ENCODE measurements around the gene PRPF8. TPM values are rescaled to one million over a fixed set of nuclear protein-coding genes. Genes with fewer than 3 reads are reported as not detected.

Gene PRPF8
- total and polyA plus RNA-seq, 2 of the 8 experiments (the other 6 are each of a cell fraction or from before 2014, with no cell fraction given): 329 to 337 TPM

GRCh38 chr17:1621273-1621954, 63.3 kb downstream of the PRPF8 start:
- no peak for TF ChIP-seq RFX5 (IDR thresholded peaks at IDR 0.05; ENCODE audit: borderline replicate concordance, low read depth, low read length)
- no peak for TF ChIP-seq CTCF (IDR thresholded peaks at IDR 0.05; ENCODE audit: control extremely low read depth in 1 of 3, insufficient read depth in 1 of 3, low read depth in 1 of 3, low read length in 3 of 3)
- TF ChIP-seq FOSL1 (IDR thresholded peaks at IDR 0.05; ENCODE audit: insufficient read depth, low read depth, low read length): no peak
- TF ChIP-seq TCF12 (IDR thresholded peaks at IDR 0.05; ENCODE audit: low read depth, low read length): no peak
- TF ChIP-seq BCL11A (IDR thresholded peaks at IDR 0.05; ENCODE audit: low read depth in 2 of 2, low read length in 2 of 2): no peak
- Histone ChIP-seq H3K56ac (replicated peaks; ENCODE audit: insufficient read length, low read depth, low read length) (no peak overlapping the region), H2AFZ (ENCODE audit: low read length) (no peak overlapping the region), H2BK20ac (ENCODE audit: low read length) (no peak overlapping the region), H4K91ac (replicated peaks; ENCODE audit: insufficient read length, low read length) (no peak overlapping the region), H3K14ac (ENCODE audit: insufficient read length) (no peak overlapping the region), H3K36me3 (ENCODE audit: control insufficient read depth in 2 of 4, insufficient read depth in 4 of 4, low read length in 3 of 4) (no peaks in the 10 kb centered on the region), H3K9me3 (ENCODE audit: insufficient read depth in 2 of 2, low read depth in 1 of 2, low read length in 1 of 2) (no peaks in the 10 kb centered on the region), H3K4ac (replicated peaks; ENCODE audit: insufficient read length, low read depth, low read length) (no peak overlapping the region), H2BK5ac (ENCODE audit: low read depth, low read length) (no peak overlapping the region), H3K27me3 (replicated peaks in 1 of 4; ENCODE audit: control insufficient read depth in 3 of 4, extremely low read depth in 1 of 4, insufficient read depth in 3 of 4, low read length in 3 of 4) (no peaks in the 10 kb centered on the region), H4K5ac (ENCODE audit: insufficient read length, low read depth, low read length) (no peak overlapping the region), H3K9ac (replicated peaks in 1 of 4; ENCODE audit: extremely low read depth in 1 of 4, low read depth in 3 of 4, low read length in 3 of 4) (no peak overlapping the region; a peak in 1 of 7 replicates), H3K4me1 (replicated peaks in 1 of 4; ENCODE audit: control insufficient read depth in 3 of 4, insufficient read depth in 4 of 4, low read length in 3 of 4) (peaks cover 0 to 4% (median 0%) of the 10 kb centered on the region in 4 experiments; a peak in 3 of 7 replicates), H4K20me1 (replicated peaks in 1 of 2; ENCODE audit: control insufficient read depth in 1 of 2, insufficient read depth in 2 of 2, low read length in 2 of 2) (no peaks in the 10 kb centered on the region), H3K4me3 (ENCODE audit: extremely low read depth in 1 of 4, insufficient read depth in 2 of 4, low read depth in 3 of 4, low read length in 4 of 4) (no peak overlapping the region), H3K23ac (ENCODE audit: insufficient read length) (no peak overlapping the region), H2AK5ac (ENCODE audit: low read depth, low read length) (no peak overlapping the region), H2BK12ac (ENCODE audit: low read depth, low read length) (no peak overlapping the region), H2BK15ac (ENCODE audit: low read length) (no peak overlapping the region), H3K4me2 (ENCODE audit: insufficient read depth in 1 of 2, low read depth in 2 of 2, low read length in 2 of 2) (no peak overlapping the region), H4K8ac (ENCODE audit: extremely low read depth, insufficient read depth, low read length) (peak overlapping the region; percentile 80; the same call in 1 of the 2 replicates), H2BK120ac (replicated peaks; ENCODE audit: low read depth, low read length) (no peak overlapping the region), H3K18ac (ENCODE audit: extremely low read depth, low read length) (no peak overlapping the region), H3K23me2 (ENCODE audit: low read depth, low read length) (no peaks in the 10 kb centered on the region), H3K79me2 (ENCODE audit: control insufficient read depth in 1 of 2, insufficient read depth in 2 of 2, low read length in 2 of 2) (no peaks in the 10 kb centered on the region), H3K27ac (ENCODE audit: low read depth, low read length) (no peak overlapping the region), H3K79me1 (ENCODE audit: low read depth, low read length) (no peaks in the 10 kb centered on the region; the same call in 1 of the 2 replicates)
- 86% methylated on average over 22 of the region's 22 CpGs; no CpG with 5 or more reads in 1 of the 2 experiments for WGBS, 2 experiments (ENCODE audit: extremely low coverage in 1 of 2, insufficient coverage in 1 of 2, insufficient read length in 1 of 2, insufficient replicate concordance in 2 of 2, low coverage in 1 of 2, low lambda C conversion rate in 2 of 2, missing lambda C conversion rate in 1 of 2)
- ChIA-PET CTCF (ENCODE audit: partially characterized antibody) (interaction anchor here (1.0 to 14.5 kb wide), 4 partner anchors 9 to 88 kb away, joined by 3 to 146 read pairs (median 4); no protein-coding TSS in a partner anchor), POLR2A (ENCODE audit: partially characterized antibody) (interaction anchor here (1.5 to 2.5 kb wide), 2 partner anchors 48 to 87 kb away, joined by 3 to 7 read pairs; no protein-coding TSS in a partner anchor)
- DNase-seq (ENCODE audit: low read depth in 1 of 2, low spot score in 2 of 2): no peak
- no peak for FAIRE-seq
